Nasal cavity respiratory epithelium epithelial cell of viscerocranial mucosa (primary cell): Measurements from ENCODE around the gene TMEM150C. TPM values are rescaled to one million over a fixed set of nuclear protein-coding genes. Genes with fewer than 3 reads are reported as not detected.

Experiments
- total RNA-seq: library from RNA; depleted of rRNA; stranded (reverse); fragments of >200 nt; gene quantifications from 2 replicates; pipeline ENCODE4 v1.2.3, GENCODE V29; 2014

TMEM150C gene
- total RNA-seq: under 0.01 and 0.28 TPM in 2 replicates

GRCh38 chr4:82561786-82562563, at the start of gene TMEM150C:
TSS of gene TMEM150C (minus strand) at chr4:82561988. CDS start at chr4:82504657, 57,331 bp downstream.

Other genes starting within 250 kb of the TMEM150C start
- gene HNRNPD, start 188.0 kb downstream of the TMEM150C start, total RNA-seq: 17.4 and 57.3 TPM in 2 replicates
- gene HNRNPDL, start 131.5 kb downstream of the TMEM150C start, total RNA-seq: 99.5 and 149 TPM in 2 replicates
- gene ENOPH1, start 131.4 kb downstream of the TMEM150C start, total RNA-seq: 111 and 119 TPM in 2 replicates
- 7.5 and 47.6 TPM in 2 replicates for gene SCD5, start 236.8 kb upstream of the TMEM150C start, total RNA-seq